H9 (cell line): Measurements from ENCODE around the gene PLEK. TPM values are rescaled to one million over a fixed set of nuclear protein-coding genes. Genes with fewer than 3 reads are reported as not detected.

Experiments used
- DNase-seq: peaks from one replicate; pipeline ENCODE4 v3.0.0-alpha.2; 2017
- H2AFZ ChIP-seq: one replicate; pipeline ENCODE4 v1.6.1; 2013; ENCODE audit warnings: mild to moderate bottlenecking, low read length, control low read depth, moderate library complexity
- H2AK5ac ChIP-seq: 2 replicates; pipeline ENCODE4 v1.6.1; 2013; ENCODE audit warnings: low read length, control low read depth, mixed read lengths; ENCODE audit not compliant: insufficient read length
- H2BK120ac ChIP-seq: one replicate; pipeline ENCODE4 v1.6.1; 2013; ENCODE audit warnings: low read depth, mild to moderate bottlenecking, low read length, control low read depth, inconsistent platforms; ENCODE audit not compliant: poor library complexity, severe bottlenecking
- H2BK12ac ChIP-seq: 2 replicates; pipeline ENCODE4 v1.6.1; 2013; ENCODE audit warnings: low read length, control low read depth, mixed read lengths, low read depth; ENCODE audit not compliant: insufficient read length
- H2BK15ac ChIP-seq: 2 replicates; pipeline ENCODE4 v1.6.1; 2013; ENCODE audit warnings: low read depth, low read length, control low read depth
- H2BK20ac ChIP-seq: one replicate; pipeline ENCODE4 v1.6.1; 2013; ENCODE audit warnings: low read depth, mild to moderate bottlenecking, low read length, control low read depth, inconsistent platforms; ENCODE audit not compliant: poor library complexity, severe bottlenecking
- H2BK5ac ChIP-seq: 2 replicates; pipeline ENCODE4 v1.6.1; 2013; ENCODE audit warnings: low read length, control low read depth, mixed read lengths; ENCODE audit not compliant: insufficient read length
- H3K14ac ChIP-seq: 2 replicates; pipeline ENCODE4 v1.6.1; 2013; ENCODE audit warnings: low read length, control low read depth; ENCODE audit not compliant: insufficient read depth
- H3K18ac ChIP-seq: 2 replicates; pipeline ENCODE4 v1.6.1; 2013; ENCODE audit warnings: low read depth, mild to moderate bottlenecking, mixed read lengths, low read length, control low read depth; ENCODE audit not compliant: insufficient read length
- H3K23ac ChIP-seq: 2 replicates; pipeline ENCODE4 v1.6.1; 2013; ENCODE audit warnings: low read length, control low read depth, mixed read lengths, low read depth; ENCODE audit not compliant: insufficient read length
- H3K23me2 ChIP-seq: 2 replicates; pipeline ENCODE4 v1.6.1; 2013; ENCODE audit warnings: low read depth, mild to moderate bottlenecking, mixed read lengths, low read length, control low read depth; ENCODE audit not compliant: insufficient read length, poor library complexity, severe bottlenecking
- H3K27ac ChIP-seq: 2 replicates; pipeline ENCODE4 v1.5.1; 2013; ENCODE audit warnings: low read length, control low read depth, mixed read lengths, low read depth; ENCODE audit not compliant: insufficient read length
- H3K27me3 ChIP-seq: 2 replicates; pipeline ENCODE4 v1.6.1; 2013; ENCODE audit warnings: low read length, control low read depth, inconsistent platforms; ENCODE audit not compliant: insufficient read depth
- H3K4ac ChIP-seq: 2 replicates; pipeline ENCODE4 v1.6.1; 2013; ENCODE audit warnings: low read depth, mild to moderate bottlenecking, control low read depth, inconsistent platforms, low read length, moderate library complexity
- H3K4me1 ChIP-seq: 2 replicates; pipeline ENCODE4 v1.6.1; 2013; ENCODE audit warnings: low read length, control low read depth, inconsistent platforms; ENCODE audit not compliant: insufficient read depth
- H3K4me2 ChIP-seq: 2 replicates; pipeline ENCODE4 v1.6.1; 2013; ENCODE audit warnings: low read length, control low read depth, mixed read lengths; ENCODE audit not compliant: insufficient read length, insufficient read depth
- H3K56ac ChIP-seq: 2 replicates; pipeline ENCODE4 v1.6.1; 2013; ENCODE audit warnings: low read depth, mild to moderate bottlenecking, mixed read lengths, low read length, control low read depth; ENCODE audit not compliant: insufficient read length
- H3K79me1 ChIP-seq: 2 replicates; pipeline ENCODE4 v1.6.1; 2013; ENCODE audit warnings: low read depth, mild to moderate bottlenecking, moderate library complexity, low read length, control low read depth, inconsistent platforms; ENCODE audit not compliant: insufficient read depth, poor library complexity, severe bottlenecking
- H3K79me2 ChIP-seq: 2 replicates; pipeline ENCODE4 v1.6.1; 2013; ENCODE audit warnings: low read length, control low read depth, inconsistent platforms; ENCODE audit not compliant: insufficient read depth
- H3K9ac ChIP-seq: 2 replicates; pipeline ENCODE4 v1.6.1; 2013; ENCODE audit warnings: low read length, control low read depth, mixed read lengths; ENCODE audit not compliant: insufficient read length; ENCODE audit errors: extremely low read depth
- H3K9me3 ChIP-seq: one replicate; pipeline ENCODE4 v1.6.1; 2013; ENCODE audit warnings: low read depth, low read length, inconsistent platforms; ENCODE audit not compliant: control insufficient read depth
- H3T11ph ChIP-seq: one replicate; pipeline ENCODE4 v1.6.1; 2013; ENCODE audit warnings: mild to moderate bottlenecking, low read length, control low read depth, inconsistent platforms
- H4K20me1 ChIP-seq: one replicate; pipeline ENCODE4 v1.6.1; 2013; ENCODE audit not compliant: control insufficient read depth, insufficient read length, insufficient read depth
- H4K5ac ChIP-seq: 2 replicates; pipeline ENCODE4 v1.6.1; 2013; ENCODE audit warnings: low read depth, mild to moderate bottlenecking, mixed read lengths, low read length, control low read depth; ENCODE audit not compliant: insufficient read length
- H4K8ac ChIP-seq: replicated peaks from 2 replicates; pipeline ENCODE4 v1.6.1; 2013; ENCODE audit warnings: low read length, control low read depth, mixed read lengths, low read depth; ENCODE audit not compliant: insufficient read length
- H4K91ac ChIP-seq: 2 replicates; pipeline ENCODE4 v1.6.1; 2013; ENCODE audit warnings: low read depth, mild to moderate bottlenecking, moderate library complexity, mixed read lengths, low read length, control low read depth; ENCODE audit not compliant: insufficient read length
- H3K27ac Mint-ChIP-seq, 3 experiments: 2 replicates in 2 of 3; 3 replicates in 1 of 3; pipeline ENCODE4 v1.8.0; 2020 to 2021; ENCODE audit warnings: mixed read lengths in 3 of 3, mild to moderate bottlenecking in 1 of 3, moderate library complexity in 1 of 3
- H3K27me3 Mint-ChIP-seq: 2 replicates; pipeline ENCODE4 v1.8.0; 2021; ENCODE audit warnings: low read depth, mild to moderate bottlenecking, moderate library complexity, mixed read lengths
- H3K36me3 Mint-ChIP-seq, 3 experiments: 2 replicates in 2 of 3; 3 replicates in 1 of 3; pipeline ENCODE4 v1.8.0; 2020 to 2021; ENCODE audit warnings: low read depth in 3 of 3, mixed read lengths in 3 of 3; ENCODE audit not compliant: insufficient read depth in 1 of 3
- H3K4me1 Mint-ChIP-seq, 2 experiments: 2 replicates each; pipeline ENCODE4 v1.8.0; 2020; ENCODE audit warnings: mixed read lengths in 2 of 2
- H3K4me3 Mint-ChIP-seq, 2 experiments: 2 replicates in 1 of 2; 3 replicates in 1 of 2; pipeline ENCODE4 v1.8.0; 2020 to 2021; ENCODE audit warnings: mild to moderate bottlenecking in 2 of 2, mixed read lengths in 2 of 2, moderate library complexity in 1 of 2
- H3K9me3 Mint-ChIP-seq, 2 experiments: 2 replicates in 1 of 2; 3 replicates in 1 of 2; pipeline ENCODE4 v1.8.0; 2020; ENCODE audit warnings: mild to moderate bottlenecking in 2 of 2, mixed read lengths in 2 of 2, moderate library complexity in 1 of 2
- CTCF ChIP-seq: fragments of 200-600 bp; sonication (generic); conservative IDR thresholded peaks from 3 replicates; pipeline ENCODE4 v1.8.0; 2021; ENCODE audit warnings: antibody characterized with exemption, mild to moderate bottlenecking
- WGBS: extraction: QIAGEN DNeasy Blood & Tissue Kit; methylation state at CpG from one replicate; pipeline ENCODE4 v1.1.7; 2013; ENCODE audit warnings: missing lambda C conversion rate, low lambda C conversion rate, mixed read lengths; ENCODE audit not compliant: insufficient read length; ENCODE audit errors: extremely low coverage; 5-methylcytosine and 5-hydroxymethylcytosine counted together
- total RNA-seq: library from RNA; stranded (reverse); gene quantifications from 2 replicates; pipeline ENCODE4 v1.2.1, GENCODE V29; 2021

The PLEK gene
- total RNA-seq, 1 experiment from 2014 or later, result not detected

- no peak overlapping the region for H3K14ac ChIP-seq
- WGBS, result no CpG with 5 or more reads among the region's 3 CpGs
- no peak overlapping the region for H2BK15ac ChIP-seq
- no peak overlapping the region for H4K5ac ChIP-seq
- H3K27me3 ChIP-seq, result no peaks in the 10 kb centered on the region
- H2BK20ac ChIP-seq, result no peak overlapping the region
- H3K9ac ChIP-seq, result no peak overlapping the region
- no peak overlapping the region for H2BK12ac ChIP-seq
- H3K18ac ChIP-seq, result no peak overlapping the region
- H4K20me1 ChIP-seq, result no peaks in the 10 kb centered on the region
- Mint-ChIP-seq H3K4me3 (no peak overlapping the region), H3K9me3 (no peaks in the 10 kb centered on the region), H3K36me3 (no peaks in the 10 kb centered on the region), H3K27ac (no peak overlapping the region), H3K27me3 (no peaks in the 10 kb centered on the region), H3K4me1 (0 out of 4 replicates have a peak, but pooled peaks cover 0 to 3% of the 10 kb centered on the region in 2 experiments)
- H4K8ac ChIP-seq, result no peak overlapping the region
- H3K9me3 ChIP-seq, result no peaks in the 10 kb centered on the region
- no peak overlapping the region for H3T11ph ChIP-seq
- H3K56ac ChIP-seq, result no peak overlapping the region
- H3K23me2 ChIP-seq, result no peaks in the 10 kb centered on the region
- H3K79me1 ChIP-seq, result no peaks in the 10 kb centered on the region
- H2BK5ac ChIP-seq, result no peak overlapping the region
- H2AK5ac ChIP-seq, result no peak overlapping the region
- H3K79me2 ChIP-seq, result no peaks in the 10 kb centered on the region
- no peak overlapping the region for H3K4me2 ChIP-seq
- H4K91ac ChIP-seq, result no peak overlapping the region
- TF ChIP-seq CTCF, result no peak
- no peak for DNase-seq
- H2BK120ac ChIP-seq, result no peak overlapping the region
- H3K27ac ChIP-seq, result no peak overlapping the region
- no peak overlapping the region for H2AFZ ChIP-seq
- no peak overlapping the region for H3K23ac ChIP-seq
- no peak overlapping the region for H3K4ac ChIP-seq
- no peaks in the 10 kb centered on the region for H3K4me1 ChIP-seq
Measured at GRCh38 chr2:68371581-68371980, 6.5 kb downstream of the PLEK start.
